GM12874 (cell line): Measurements from ENCODE around the gene KCNH1.

ENCODE experiments used
- TF ChIP-seq, protein P1 (sequence below): IDR thresholded peaks from 2 replicates; pipeline ENCODE4 v1.5.1; 2011; ENCODE audit warnings: low read depth, mild to moderate bottlenecking, control low read depth, low read length, moderate library complexity; ENCODE audit not compliant: insufficient read depth

KCNH1 gene

DNA sequence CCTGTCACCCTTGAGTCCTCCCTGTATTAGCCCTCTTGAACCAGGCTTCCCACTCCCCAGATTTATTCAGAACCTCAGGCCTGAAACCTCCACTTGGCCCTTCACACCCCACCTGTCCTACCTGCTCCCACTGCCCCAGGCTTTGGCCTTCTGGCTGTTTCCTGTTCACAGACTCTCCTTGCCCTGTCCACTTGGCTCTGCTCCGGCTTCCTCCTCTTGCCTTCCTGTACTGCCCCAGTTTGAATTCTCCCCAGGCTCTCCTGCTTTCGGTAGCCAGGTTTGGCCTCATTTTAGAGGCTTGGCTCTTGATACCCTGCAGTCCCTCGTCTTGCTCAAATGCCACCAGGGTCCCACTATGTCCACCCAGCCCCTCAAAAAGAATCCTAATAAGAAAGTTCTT lies 385.2 kb downstream of the KCNH1 start:
- TF ChIP-seq, protein P1, sequence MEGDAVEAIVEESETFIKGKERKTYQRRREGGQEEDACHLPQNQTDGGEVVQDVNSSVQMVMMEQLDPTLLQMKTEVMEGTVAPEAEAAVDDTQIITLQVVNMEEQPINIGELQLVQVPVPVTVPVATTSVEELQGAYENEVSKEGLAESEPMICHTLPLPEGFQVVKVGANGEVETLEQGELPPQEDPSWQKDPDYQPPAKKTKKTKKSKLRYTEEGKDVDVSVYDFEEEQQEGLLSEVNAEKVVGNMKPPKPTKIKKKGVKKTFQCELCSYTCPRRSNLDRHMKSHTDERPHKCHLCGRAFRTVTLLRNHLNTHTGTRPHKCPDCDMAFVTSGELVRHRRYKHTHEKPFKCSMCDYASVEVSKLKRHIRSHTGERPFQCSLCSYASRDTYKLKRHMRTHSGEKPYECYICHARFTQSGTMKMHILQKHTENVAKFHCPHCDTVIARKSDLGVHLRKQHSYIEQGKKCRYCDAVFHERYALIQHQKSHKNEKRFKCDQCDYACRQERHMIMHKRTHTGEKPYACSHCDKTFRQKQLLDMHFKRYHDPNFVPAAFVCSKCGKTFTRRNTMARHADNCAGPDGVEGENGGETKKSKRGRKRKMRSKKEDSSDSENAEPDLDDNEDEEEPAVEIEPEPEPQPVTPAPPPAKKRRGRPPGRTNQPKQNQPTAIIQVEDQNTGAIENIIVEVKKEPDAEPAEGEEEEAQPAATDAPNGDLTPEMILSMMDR, result no peak

DNA sequence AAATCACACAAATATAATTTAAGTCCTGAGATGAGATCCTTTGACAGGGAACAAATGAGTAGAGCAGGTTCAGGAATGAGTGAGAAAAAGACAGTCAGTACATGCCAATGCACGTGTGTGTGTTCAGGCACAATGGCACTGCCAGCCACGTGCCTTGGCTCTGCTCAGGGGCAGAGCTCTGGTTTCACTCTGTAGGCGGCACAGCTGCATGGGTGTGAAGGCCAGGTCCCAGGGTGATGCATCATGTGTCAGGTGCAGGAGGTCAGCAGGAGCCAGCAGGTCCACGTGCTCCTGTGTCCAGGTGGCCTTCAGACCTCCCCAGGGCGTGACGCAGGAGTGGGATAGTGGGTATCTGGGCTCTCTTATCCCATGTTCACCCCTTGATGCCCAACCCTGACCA lies 386.1 kb downstream of the KCNH1 start:
- TF ChIP-seq, protein P1, result no peak

DNA sequence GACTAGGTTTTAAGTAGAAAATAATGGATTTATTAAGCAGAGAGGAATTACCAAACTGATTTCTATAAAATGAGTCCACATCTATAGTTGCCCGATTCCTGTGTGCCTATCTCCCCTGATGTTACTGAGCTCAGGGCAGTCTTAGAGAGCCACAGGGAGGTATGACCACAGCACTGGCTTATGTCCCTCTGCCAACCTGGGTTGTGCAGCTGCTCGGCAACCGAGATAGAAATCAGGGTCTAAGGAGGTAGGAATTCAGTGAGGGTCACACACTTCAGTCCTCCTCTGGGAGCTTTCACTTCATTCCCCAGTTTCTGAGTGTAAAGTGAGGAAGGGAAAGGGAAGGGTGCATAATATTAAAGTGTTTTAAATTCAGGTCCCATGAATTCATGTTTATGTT lies 386.8 kb downstream of the KCNH1 start:
- TF ChIP-seq, protein P1, result no peak

DNA sequence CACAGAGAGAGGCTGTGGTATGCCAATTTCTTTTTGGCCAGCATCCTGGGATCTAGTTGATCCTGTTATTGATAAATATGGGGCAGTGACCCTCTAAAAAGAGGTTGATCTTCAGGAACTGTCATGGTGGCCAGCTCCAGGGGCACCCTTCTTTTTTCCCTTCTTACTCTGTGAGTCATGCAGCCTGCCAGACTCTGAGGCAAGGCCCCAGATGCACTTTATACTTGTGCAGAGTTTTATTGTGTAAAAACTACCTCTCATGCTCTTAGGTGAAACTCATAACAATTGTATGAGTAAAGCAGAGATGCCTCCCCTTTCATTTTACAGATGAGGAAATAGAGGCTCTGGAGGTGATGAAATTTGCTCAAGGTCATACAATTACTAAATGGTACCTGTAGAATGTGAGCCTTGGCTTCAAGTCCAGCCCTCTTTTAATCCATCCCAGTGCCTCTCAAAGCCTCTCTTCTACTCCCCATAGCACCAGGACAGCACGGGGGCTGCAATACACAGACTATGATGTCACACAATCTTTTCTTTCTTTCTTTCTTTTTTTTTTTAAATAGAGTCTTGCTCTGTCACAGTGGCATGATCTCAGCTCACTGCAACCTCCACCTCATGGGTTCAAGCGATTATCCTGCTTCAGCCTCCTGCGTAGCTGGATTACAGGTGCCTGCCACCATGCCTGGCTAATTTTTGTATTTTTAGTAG lies 387.8 kb downstream of the KCNH1 start:
- TF ChIP-seq, protein P1, result no peak

DNA sequence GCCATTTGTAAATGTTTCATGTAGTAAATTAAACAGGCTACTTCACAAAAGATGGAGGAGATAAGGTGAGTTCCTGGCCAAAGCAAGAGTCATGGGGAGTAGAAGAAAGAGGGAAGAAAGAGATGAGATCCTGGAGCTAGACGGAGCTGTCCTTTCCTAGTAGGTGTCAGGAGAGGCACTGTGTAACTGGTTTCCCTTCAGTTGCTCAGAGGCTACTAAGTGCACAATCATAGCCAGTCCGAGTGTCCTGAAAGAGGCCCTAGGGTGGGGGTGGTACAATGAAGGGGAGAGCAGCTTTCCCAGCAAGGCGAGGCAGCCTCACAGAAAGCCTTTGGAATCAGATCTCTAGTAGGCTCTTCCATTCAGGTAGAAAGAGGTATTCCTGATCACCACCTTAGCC lies 390.9 kb downstream of the KCNH1 start:
- TF ChIP-seq, protein P1, result no peak

DNA sequence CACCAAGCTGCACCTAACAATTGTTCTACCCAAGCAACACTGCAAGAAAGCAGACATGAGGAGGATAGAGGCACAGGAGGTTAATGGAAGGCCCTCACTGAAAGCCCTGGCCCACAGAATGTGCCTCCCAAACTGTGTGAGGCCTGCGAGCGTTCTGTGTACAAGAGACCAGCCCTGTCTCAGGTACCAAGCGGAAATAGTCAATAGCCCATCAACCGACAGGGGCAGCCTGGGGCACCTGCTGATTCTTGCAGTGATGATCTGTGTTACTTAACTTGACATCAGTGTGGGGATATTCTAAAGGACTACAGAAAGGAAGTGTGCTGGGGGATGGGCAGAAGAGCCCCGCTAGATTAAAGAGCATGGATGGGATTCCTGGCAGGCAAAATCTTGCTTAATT lies 392.4 kb downstream of the KCNH1 start:
- TF ChIP-seq, protein P1, result no peak

DNA sequence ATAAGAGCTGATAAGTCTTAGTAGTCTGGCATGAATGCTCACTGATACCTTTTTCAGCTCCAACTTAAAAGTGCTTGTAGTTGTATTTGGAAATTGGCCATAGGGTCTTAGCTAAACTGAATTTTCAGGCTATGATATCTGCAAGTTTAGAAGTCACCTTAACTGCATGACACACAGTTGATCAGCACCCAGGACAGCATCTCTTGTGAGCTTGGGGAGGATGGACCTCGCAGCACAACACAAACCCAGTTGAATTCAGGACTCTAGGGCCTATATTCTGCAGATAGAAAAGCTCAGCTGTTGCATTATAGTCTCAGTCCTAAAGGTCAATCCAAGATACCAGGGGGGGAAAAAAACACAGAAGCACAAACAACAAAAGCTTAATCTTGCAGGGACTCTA lies 394.3 kb downstream of the KCNH1 start:
- TF ChIP-seq, protein P1, result no peak

DNA sequence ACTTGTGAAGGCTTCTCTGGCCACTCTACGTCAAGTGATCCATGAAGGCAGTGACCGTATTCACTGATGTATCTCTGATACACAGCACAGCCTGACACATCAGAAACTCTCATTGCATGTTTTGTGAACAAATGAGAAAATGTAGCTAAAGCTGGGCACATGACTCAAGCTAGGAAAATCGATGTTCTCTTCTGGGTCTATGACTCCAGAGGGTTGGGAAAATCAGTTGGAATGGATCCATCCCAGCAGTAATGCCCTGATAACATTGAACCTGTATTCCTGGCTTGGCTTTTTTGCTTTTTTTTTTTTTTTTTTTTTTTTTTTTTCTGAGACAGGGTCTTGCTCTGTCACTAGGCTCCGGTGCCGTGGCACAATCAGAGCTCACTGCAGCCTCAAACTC lies 395.7 kb downstream of the KCNH1 start:
- TF ChIP-seq, protein P1, result no peak
